ENCODE measurements around the gene HSD11B1.

The HSD11B1 gene

GRCh38 chr1:209756615-209757445 lies 52.2 kb downstream of the HSD11B1 start:
- no peak for DNase-seq

GRCh38 chr1:209758400-209758799 lies 53.8 kb downstream of the HSD11B1 start:
- DNase-seq: no peak

- no peak for DNase-seq
Measured at GRCh38 chr1:209759829-209760359, 55.2 kb downstream of the HSD11B1 start.

- DNase-seq: no peak
Measured at GRCh38 chr1:209761011-209761635, 56.5 kb downstream of the HSD11B1 start.

GRCh38 chr1:209766051-209766450 lies 61.4 kb downstream of the HSD11B1 start:
- DNase-seq: no peak

- no peak for DNase-seq
Measured at GRCh38 chr1:209767096-209767495, 62.5 kb downstream of the HSD11B1 start.

GRCh38 chr1:209767706-209768105 lies 63.1 kb downstream of the HSD11B1 start:
- DNase-seq: no peak

GRCh38 chr1:209768354-209768774 lies 63.7 kb downstream of the HSD11B1 start:
- no peak for DNase-seq

- peak in 1 of 2 experiments; percentile 23 for DNase-seq
Measured at GRCh38 chr1:209769171-209769904, 64.7 kb downstream of the HSD11B1 start.

GRCh38 chr1:209769971-209770370 lies 65.3 kb downstream of the HSD11B1 start:
- no peak for DNase-seq

GRCh38 chr1:209770636-209771415 lies 66.2 kb downstream of the HSD11B1 start:
- no peak for DNase-seq

- no peak for DNase-seq
Measured at GRCh38 chr1:209772126-209772525, 67.5 kb downstream of the HSD11B1 start.

GRCh38 chr1:209774592-209774991 lies 69.9 kb downstream of the HSD11B1 start:
- no peak for DNase-seq

- no peak for DNase-seq
Measured at GRCh38 chr1:209775678-209776077, 71.0 kb downstream of the HSD11B1 start.

- no peak for DNase-seq
Measured at GRCh38 chr1:209777587-209777986, 72.9 kb downstream of the HSD11B1 start.

GRCh38 chr1:209778102-209778501 lies 73.5 kb downstream of the HSD11B1 start:
- no peak for DNase-seq

GRCh38 chr1:209780268-209780667 lies 75.6 kb downstream of the HSD11B1 start:
- DNase-seq: no peak

GRCh38 chr1:209783386-209783785 lies 78.7 kb downstream of the HSD11B1 start:
- no peak for DNase-seq
